HS-5 (cell line): ENCODE measurements around the gene NXF1.
"Not testable (repeated sequence)": the region's sequence is repeated elsewhere in the genome, so short reads cannot be mapped to it uniquely, and the experiment has no call there.

Source experiments
- DNase-seq: peaks from one replicate; pipeline ENCODE4 v3.0.0-alpha.2; 2012; ENCODE audit warnings: low read depth

Gene NXF1

GRCh38 chr11:62832336-62833234, 27.3 kb upstream of the NXF1 start, which contains the start of gene TEX54:
TSS of gene TEX54 (minus strand) at chr11:62832841.
- no peak for DNase-seq

DNA sequence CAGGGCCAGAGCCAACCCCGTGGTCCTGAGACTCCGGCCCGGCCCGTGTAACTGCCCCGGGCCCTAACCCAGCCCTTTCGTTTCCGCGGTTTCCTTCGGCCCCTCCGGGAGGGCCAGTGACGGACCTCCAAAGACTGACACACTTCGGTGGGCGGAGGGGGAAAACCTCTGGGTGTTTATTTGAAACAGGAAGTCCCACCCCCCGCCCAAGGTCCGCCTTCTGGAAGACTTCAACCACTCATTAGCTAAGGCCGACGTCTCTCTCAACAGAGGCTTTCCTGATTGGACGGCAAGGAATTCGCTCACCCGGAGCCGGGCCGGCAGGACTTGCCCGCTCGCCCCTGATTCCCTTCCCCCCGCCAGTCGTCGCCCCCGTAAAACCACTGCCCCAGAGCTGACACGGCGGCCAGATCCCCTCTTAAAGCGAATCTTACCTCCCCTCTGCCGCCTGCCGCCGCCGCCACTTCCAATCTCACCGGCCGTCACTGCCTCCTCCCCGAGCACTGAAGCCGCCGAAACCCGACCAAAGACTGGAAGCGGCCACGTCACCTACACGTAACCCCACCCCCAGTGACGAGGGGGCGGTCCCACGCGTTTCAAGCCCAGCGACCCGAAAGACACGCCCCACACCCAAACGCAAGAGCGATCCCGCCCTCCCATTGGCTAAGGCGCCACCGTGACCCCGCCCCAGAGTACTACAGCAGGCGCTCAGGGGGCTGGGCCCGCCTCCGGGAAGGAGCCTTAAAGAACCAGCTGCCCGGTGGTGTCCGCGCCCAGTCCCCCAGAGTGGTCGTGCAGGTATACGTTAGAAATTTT, 26.5 kb upstream of the NXF1 start, which contains the start of gene STX5:
Gene STX5 (minus strand): TSS at position 532 of the 816 bp plus-strand sequence. CDS start 808 bp downstream, outside the sequence.
- DNase-seq, result peak; percentile 95

- no peak for DNase-seq
These were observed 25.8 kb upstream of the NXF1 start for GRCh38 chr11:62830904-62831519.

DNA sequence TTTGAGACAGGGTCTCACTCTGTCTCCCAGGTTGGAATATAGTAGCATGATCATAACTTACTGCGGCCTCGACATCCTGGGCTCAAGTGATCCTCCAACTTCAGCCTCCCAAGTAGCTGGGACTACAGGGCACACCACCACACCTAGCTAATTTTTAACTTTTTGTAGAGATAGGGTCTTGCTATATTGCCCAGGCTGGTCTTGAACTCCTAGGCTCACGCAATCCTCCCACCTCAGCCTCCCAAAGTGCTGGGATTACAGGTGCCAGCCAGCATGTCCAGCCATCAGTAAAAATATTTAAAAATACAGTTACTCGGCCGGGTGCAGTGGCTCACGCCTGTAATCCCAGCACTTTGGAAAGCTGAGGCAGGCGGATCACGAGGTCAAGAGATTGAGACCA, 22.9 kb upstream of the NXF1 start:
- not testable (repeated sequence) for DNase-seq

DNA sequence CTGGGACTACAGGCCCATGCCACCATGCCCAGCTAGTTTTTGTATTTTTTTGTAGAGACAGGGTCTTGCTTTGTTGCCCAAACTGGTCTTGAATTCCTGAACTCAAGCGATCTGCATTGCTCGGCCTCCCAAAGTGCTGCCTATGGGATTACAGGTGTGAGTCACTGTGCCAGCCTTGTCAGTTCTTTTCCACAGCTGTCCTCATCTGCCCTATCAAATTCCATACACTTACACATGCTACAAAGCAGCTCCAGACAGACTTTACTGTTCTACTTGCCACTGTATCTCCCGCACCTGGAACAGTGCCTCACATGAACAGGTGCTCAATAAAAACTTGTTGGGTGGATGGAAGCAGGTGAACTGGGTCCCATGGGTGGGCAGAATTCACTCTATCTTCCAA, 18.4 kb upstream of the NXF1 start:
- DNase-seq, result no peak

DNA sequence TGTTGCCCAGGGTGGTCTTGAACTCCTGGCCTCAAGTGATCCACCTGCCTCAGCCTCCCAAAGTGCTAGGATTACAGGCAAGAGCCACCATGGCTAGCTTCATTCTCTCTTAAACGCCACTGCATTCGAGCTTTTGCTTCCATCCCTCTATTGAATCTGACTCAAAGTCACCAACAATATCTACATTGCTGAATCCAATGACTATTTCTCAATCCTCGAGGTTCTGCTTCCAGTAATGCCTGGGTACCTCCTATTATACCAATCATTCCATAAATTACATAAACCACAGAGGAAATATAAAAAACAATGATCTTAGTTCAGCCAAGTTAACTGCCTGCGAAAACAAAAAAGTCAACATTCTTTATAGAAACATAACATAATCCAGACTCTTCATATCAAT, 11.9 kb upstream of the NXF1 start:
- no peak for DNase-seq

DNA sequence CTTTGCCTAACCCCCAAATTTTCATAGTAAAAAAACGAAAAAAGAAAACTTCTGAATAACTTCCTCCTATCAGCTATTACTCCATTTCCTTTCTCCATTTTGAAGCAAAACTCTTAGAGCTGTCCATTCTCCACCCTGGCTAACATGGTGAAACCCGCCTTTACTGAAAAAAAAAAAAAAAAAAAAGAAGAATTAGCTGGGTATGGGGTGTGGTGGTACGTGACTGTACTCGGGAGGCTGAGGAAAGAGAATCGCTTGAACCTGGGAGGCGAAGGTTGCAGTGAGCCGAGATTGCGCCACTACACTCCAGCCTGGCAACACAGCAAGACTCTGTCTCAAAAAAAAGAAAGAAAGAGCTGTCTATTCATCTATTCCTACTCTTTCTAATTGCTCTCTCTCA, 11.3 kb upstream of the NXF1 start:
- no peak for DNase-seq

- no peak for DNase-seq
These were observed 6.4 kb upstream of the NXF1 start for GRCh38 chr11:62811659-62812058.

- no peak for DNase-seq
These were observed 5.5 kb upstream of the NXF1 start for GRCh38 chr11:62810748-62811147.

GRCh38 chr11:62806611-62807121, 1.4 kb upstream of the NXF1 start:
- DNase-seq, result no peak

- DNase-seq, result no peak
These were observed 761 bp upstream of the NXF1 start for GRCh38 chr11:62805961-62806441.

DNA sequence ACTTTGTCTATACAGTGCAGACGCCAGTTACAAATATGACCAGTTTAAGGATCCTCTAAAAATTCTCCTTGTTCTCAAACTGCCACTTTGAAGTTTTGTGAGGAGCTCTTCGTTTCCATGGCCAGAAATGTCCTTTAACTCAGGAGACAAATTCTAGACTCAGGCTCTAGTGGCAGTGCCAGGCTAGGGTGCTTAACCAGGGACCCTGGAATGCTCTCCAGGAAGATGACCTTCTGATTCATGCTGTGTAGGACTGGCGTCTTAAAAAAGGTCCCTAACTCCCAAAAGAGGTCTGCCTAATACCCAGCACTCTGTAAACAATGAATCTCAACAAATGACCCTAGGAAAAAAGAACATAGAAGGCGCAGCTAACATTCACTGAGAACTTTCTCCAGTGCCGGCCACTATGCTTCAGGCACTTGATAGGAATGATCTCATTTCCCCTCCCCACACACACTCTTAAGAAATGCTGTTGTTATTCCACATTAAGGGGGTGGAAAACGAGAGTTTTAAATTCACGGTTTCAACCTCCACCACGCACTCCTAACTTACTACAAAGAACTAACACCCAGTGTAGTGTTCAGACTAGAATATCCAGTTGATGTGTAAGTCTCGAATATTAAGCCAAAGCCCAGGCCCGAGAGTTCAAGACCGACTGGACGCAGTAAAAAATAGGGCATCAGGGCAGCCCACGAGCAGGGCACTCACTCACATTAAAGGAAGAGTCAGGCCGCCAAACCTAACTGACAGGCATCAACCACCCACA, 747 bp downstream of the NXF1 start:
- DNase-seq, result no peak

- no peak for DNase-seq
These were observed 4.2 kb downstream of the NXF1 start for GRCh38 chr11:62801071-62801470.

- no peak for DNase-seq
These were observed 5.8 kb downstream of the NXF1 start for GRCh38 chr11:62799486-62799885.

GRCh38 chr11:62796281-62796680, 9.0 kb downstream of the NXF1 start:
- no peak for DNase-seq

DNA sequence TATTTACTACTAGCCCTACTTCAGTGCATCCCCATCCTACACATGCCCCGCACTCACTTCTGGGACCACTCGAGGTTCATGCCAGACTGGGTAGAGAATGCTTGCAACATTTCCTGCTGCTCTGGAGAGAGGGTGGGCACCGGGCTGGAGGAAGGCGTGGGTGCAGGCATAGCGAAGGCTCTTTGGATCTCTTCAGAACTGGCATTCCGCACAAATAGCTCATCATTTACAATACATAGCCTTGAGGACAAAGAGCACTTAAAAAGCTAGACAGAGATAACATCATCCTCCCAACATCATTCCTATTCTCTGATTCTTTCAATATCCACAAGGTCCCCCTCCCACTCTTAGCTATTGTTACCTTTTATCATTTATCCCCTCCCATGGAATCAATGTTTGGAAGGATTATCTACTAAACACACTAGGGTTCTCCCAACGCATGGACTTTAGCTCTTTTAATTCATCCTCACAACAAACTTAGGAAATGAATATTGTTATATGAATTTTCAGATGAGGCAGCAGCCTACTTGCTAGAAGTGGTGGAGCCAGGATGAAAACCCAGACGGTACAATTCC, 11.0 kb downstream of the NXF1 start:
- no peak for DNase-seq

GRCh38 chr11:62792202-62792575, 13.1 kb downstream of the NXF1 start:
- DNase-seq, result no peak

DNA sequence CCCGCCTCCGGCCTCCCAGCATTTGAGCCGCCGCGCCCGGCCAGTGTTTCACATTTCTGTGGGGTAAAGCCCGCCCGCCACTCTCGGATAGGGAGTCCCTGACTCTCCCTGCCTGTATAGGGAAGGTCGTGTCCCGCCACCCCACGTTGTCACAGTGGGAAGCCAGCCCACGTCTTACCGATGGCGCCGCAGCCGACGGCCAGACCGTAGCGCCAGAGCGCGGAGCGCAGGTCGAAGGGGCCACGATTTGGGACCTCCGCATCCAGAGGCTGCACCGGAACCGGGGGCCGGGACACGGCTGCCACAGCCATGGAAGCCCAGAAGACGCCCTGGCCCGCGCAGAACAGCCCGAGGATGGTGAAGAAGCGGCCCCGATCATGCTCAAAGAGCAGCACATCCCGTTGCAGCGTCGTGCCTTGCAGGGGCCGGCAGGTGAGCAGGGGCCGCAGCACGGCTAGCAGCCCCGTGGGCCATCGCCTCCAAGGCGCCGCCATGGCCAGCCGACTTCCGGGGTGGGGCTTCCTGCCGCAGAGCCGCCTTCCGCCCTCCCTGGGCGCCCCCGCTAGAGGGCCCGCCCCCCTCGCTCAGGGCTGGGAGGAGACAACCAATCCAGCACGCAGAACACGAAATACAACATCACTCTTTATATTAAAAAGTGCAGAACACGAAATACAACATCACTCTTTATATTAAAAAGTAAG, 13.6 kb downstream of the NXF1 start, which contains the start of gene TMEM223:
Gene TMEM223 (minus strand): TSS at position 506 of the 701 bp plus-strand sequence. CDS start 12 bp downstream, at position 494.
- DNase-seq, result no peak

- no peak for DNase-seq
These were observed 15.7 kb downstream of the NXF1 start for GRCh38 chr11:62789576-62789975.

DNA sequence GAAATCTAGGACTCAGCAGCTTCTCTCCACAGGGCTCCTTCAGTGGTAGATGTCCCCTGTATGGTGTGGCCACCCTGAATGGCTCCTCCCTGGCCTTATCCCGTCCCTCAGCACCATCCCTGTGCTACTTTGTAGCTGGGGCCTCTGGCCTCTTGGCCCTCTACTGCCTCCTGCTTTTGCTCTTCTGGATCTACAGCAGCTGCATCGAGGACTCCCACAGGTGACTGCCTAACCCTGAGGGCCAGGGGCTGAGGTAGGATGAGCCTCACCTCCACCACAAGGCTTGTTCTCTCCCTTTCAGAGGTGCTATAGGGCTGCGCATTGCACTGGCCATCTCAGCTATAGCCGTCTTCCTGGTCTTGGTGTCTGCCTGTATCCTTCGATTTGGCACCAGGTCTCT, 16.2 kb downstream of the NXF1 start:
- DNase-seq, result no peak
